Psoas muscle (tissue), 8 donors: Measurements from ENCODE around the gene TRIM5. TPM values are rescaled to one million over a fixed set of nuclear protein-coding genes. Genes with fewer than 3 reads are reported as not detected.

Source experiments
- ATAC-seq, 4 donors: fragments of 200-7000 bp; cut with Tn5 transposase; one replicate each; pipeline ENCODE4 v1.9.1; 2020; ENCODE audit warnings: moderate library complexity in 3 of 4, mild to moderate bottlenecking in 2 of 4
- DNase-seq, 2 donors: peaks; one replicate each; pipeline ENCODE4 v3.0.0-alpha.2; 2020
- H3K27ac ChIP-seq: fragments of 200-600 bp; one replicate; pipeline ENCODE4 v1.8.0; 2022
- H3K27me3 ChIP-seq, 3 donors: fragments of 200-600 bp in 1 of 3; one replicate each; pipeline versions ENCODE4 v1.6.1 to v1.8.0; 2013 to 2022; ENCODE audit warnings: low read length in 2 of 3, mild to moderate bottlenecking in 2 of 3, moderate library complexity in 1 of 3; ENCODE audit not compliant: insufficient read depth in 3 of 3
- H3K36me3 ChIP-seq, 2 donors: fragments of 200-600 bp in 1 of 2; one replicate each; pipeline versions ENCODE4 v1.6.1 to v1.8.0; 2013 to 2022; ENCODE audit warnings: low read depth in 1 of 2, mild to moderate bottlenecking in 1 of 2, moderate library complexity in 1 of 2; ENCODE audit not compliant: insufficient read depth in 1 of 2
- H3K4me1 ChIP-seq: fragments of 200-600 bp; one replicate; pipeline ENCODE4 v1.8.0; 2022
- H3K4me3 ChIP-seq: fragments of 200-600 bp; one replicate; pipeline ENCODE4 v1.8.0; 2022; ENCODE audit warnings: mild to moderate bottlenecking
- H3K9me3 ChIP-seq: fragments of 200-600 bp; one replicate; pipeline ENCODE4 v1.8.0; 2022
- WGBS, 3 donors: extraction: QIAGEN DNeasy Blood & Tissue Kit; methylation state at CpG; one replicate each; pipeline versions ENCODE4 v1.1.6 to v1.1.7; 2013; 5-methylcytosine and 5-hydroxymethylcytosine counted together
- intact Hi-C, 2 donors: fragments of 100-400 bp; cut with DNase I; formaldehyde crosslinking; loops; one replicate each; pipeline versions ENCODE4 v1.11.0 to v1.14.2; 2022
- polyA plus RNA-seq, 3 donors: library from polyadenylated mRNA; stranded (reverse); fragments of 200-250 nt; gene quantifications; one replicate each; pipeline ENCODE4 v1.2.3, GENCODE V29; 2013
- total RNA-seq, 4 donors: library from RNA; stranded (reverse); fragmentation: NEBNext Ultra II Directional in 2 of 4; extraction: Animal tissue kit (Norgen Biotek cat#: 25700) in 2 of 4; gene quantifications; one replicate each; pipeline versions ENCODE4 v1.2.1 to v1.2.4, GENCODE V29; 2021 to 2023
- TF ChIP-seq, protein P1 (sequence below): fragments of 200-600 bp; IDR thresholded peaks from one replicate; pipeline ENCODE4 v1.8.0; 2022; ENCODE audit warnings: antibody characterized with exemption
- donor health status: healthy with polysubstance abuse.
- donor health status: DM: no; HTN: no; CAD: no; lungs with moderate emphysema.
- donor health status: Bipolar disorder and iron deficiency.
- donor health status: healthy.
- donor health status: DM: yes; HTN: yes; CAD: no.
- donor health status: DM: no; HTN: no; CAD: no.
- donor health status: DM: no; HTN: no; CAD: no.
- donor health status: DM: yes; HTN: yes; CAD: no.

TRIM5 gene
- total and polyA plus RNA-seq, 7 donors = 0.98 to 6.3 (median 2.6) TPM

DNA sequence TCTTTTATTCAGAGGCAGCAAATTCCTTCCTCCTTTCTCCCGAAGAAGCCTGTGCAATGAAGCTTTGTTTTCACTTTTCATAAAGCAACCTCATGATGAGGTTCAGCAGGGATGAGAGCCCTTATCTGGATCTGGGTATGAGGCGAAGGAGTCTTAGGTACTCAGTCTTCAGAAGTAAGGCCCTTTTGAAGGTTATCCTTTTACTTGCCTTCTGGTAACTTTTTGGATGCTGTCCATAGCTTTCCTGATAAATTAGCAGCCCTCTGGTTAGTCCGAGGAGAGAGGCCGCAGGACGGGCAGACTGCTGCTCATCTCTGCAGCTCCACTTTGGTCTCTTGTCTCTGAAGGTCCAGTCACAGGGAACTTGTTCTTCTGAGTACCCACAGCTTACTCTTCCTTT is 5.9 kb upstream of the TRIM5 start:
- Histone ChIP-seq H3K4me3 (peak overlapping the region; percentile 62), H3K27me3 (no peaks in the 10 kb centered on the region), H3K36me3 (no peaks in the 10 kb centered on the region), H3K27ac (peak overlapping the region; percentile 68), H3K4me1 (no peaks in the 10 kb centered on the region), H3K9me3 (no peaks in the 10 kb centered on the region)
- WGBS, 3 donors = 11 to 42% (median 17%) methylated on average over 5 of the region's 5 CpGs
- no peak for DNase-seq
- intact Hi-C loops = loop anchor here in 1 of 2 donors (5.0 kb wide), 1 partner anchor 63 kb away; the partner anchor contains the start of gene TRIM34
- TF ChIP-seq, protein P1, sequence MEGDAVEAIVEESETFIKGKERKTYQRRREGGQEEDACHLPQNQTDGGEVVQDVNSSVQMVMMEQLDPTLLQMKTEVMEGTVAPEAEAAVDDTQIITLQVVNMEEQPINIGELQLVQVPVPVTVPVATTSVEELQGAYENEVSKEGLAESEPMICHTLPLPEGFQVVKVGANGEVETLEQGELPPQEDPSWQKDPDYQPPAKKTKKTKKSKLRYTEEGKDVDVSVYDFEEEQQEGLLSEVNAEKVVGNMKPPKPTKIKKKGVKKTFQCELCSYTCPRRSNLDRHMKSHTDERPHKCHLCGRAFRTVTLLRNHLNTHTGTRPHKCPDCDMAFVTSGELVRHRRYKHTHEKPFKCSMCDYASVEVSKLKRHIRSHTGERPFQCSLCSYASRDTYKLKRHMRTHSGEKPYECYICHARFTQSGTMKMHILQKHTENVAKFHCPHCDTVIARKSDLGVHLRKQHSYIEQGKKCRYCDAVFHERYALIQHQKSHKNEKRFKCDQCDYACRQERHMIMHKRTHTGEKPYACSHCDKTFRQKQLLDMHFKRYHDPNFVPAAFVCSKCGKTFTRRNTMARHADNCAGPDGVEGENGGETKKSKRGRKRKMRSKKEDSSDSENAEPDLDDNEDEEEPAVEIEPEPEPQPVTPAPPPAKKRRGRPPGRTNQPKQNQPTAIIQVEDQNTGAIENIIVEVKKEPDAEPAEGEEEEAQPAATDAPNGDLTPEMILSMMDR = no peak
- ATAC-seq = peak in 1 of 4 donors; percentile 22

DNA sequence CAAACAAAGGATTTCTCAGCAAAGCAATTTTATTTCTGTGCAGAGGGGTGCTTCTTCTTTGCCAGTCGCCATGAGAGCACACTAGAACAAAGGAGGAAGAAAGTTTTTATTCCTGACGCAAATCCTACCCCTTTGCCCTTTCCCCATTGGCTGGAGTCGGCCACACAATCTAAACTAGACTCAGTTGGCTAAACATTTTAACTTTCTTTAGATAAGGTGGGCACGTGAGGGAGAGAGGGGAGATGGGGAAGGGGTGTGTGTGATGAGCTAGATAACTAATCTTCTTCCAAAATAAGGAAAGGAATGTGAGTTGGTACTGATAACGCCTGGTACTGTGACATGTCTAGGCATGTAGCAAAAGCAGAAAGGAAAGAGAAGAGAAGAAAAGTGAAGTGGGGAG is 5.3 kb upstream of the TRIM5 start:
- no peak for DNase-seq
- Histone ChIP-seq H3K4me1 (no peaks in the 10 kb centered on the region), H3K9me3 (no peaks in the 10 kb centered on the region), H3K36me3 (no peaks in the 10 kb centered on the region), H3K27ac (peak overlapping the region; percentile 68), H3K27me3 (no peaks in the 10 kb centered on the region), H3K4me3 (peak overlapping the region; percentile 62)
- intact Hi-C loops = loop anchor here in 1 of 2 donors (5.0 kb wide), 1 partner anchor 63 kb away; the partner anchor contains the start of gene TRIM34
- no peak for ATAC-seq
- TF ChIP-seq, protein P1 = no peak
- 10 to 24% (median 12%) methylated on average over 5 of the region's 5 CpGs for WGBS, 3 donors

DNA sequence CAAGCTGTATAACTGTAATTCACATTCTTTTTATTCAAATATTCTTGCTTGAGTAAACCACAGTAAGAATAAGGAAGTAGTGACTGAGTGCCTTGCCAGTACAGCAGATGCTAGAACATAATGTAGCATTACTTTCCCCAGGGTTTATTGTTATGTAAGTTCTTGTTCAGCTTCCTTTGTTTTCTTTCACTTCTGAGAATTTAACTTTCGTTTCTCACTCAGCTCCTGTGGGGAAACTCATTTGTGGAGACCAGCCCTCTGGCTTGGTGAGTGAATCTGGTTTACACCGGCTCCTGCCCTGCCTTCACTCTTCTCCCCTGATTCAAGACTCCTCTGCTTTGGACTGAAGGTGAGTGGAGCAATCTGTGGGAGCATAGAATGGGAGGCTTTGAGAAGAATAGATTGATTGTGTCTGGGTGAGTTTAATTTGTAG is 4.7 kb upstream of the TRIM5 start, which contains the start of gene TRIM22:
Gene TRIM22 (plus strand): TSS at position 240 of the 433 bp plus-strand sequence. CDS start 6,443 bp downstream, outside the sequence.
- DNase-seq = no peak
- intact Hi-C loops = no loop called here
- Histone ChIP-seq H3K36me3 (no peaks in the 10 kb centered on the region), H3K27me3 (no peaks in the 10 kb centered on the region), H3K4me1 (no peaks in the 10 kb centered on the region), H3K9me3 (no peaks in the 10 kb centered on the region), H3K4me3 (peak within 1 kb of the TSS; percentile 62), H3K27ac (peak within 1 kb of the TSS; percentile 68)
- peak; percentile 24 to 58 (median 46) for ATAC-seq
- TF ChIP-seq, protein P1 = no peak
- WGBS, 3 donors = 5 to 12% (median 11%) methylated on average over 2 of the region's 2 CpGs

DNA sequence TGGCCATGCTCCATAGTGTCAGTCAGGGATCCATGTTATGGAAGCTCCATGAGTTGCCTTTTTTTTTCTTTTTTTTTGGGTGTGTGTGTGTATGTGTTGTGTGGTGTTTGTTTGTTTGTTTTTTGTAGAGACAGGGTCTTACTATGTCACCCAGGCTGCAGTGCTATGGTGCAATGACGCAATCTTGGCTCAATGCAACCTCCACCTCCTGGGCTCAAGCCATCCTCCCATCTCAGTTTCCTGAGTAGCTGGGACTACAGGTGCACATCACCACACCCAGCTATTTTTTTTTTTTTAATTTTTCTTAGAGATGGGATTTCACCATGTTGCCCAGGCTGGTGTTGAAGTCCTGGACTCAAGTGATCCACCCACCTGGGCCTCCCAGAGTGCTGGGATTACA is 3.6 kb upstream of the TRIM5 start:
- no peaks in the 10 kb centered on the region for H3K4me1 ChIP-seq
- H3K27me3 ChIP-seq = no peaks in the 10 kb centered on the region
- H3K36me3 ChIP-seq = no peaks in the 10 kb centered on the region
- no peak overlapping the region for H3K4me3 ChIP-seq
- no peak overlapping the region for H3K27ac ChIP-seq
- TF ChIP-seq, protein P1 = no peak
- no peaks in the 10 kb centered on the region for H3K9me3 ChIP-seq
- WGBS, 3 donors = 92 to 100% (median 100%) methylated on average over 1 of the region's 1 CpG
- intact Hi-C loops = no loop called here
- no peak for ATAC-seq
- no peak for DNase-seq

DNA sequence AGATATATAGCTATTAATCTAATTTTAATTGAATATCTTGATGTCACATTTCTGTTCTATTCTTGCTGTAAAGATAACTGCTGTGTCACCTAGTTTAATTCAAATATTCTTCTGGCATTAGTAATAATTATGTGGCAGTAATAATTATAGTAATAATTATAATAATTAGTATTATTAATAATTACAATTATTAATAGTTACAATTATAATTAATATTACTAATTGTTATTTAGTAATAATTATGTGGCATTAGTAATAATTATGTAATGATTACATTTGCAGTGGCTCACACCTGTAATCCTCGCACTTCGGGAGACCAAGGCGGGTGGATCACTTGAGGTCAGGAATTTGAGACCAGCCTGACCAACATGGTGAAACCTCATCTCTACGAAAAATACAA is 1.6 kb upstream of the TRIM5 start:
- no peaks in the 10 kb centered on the region for H3K4me1 ChIP-seq
- ATAC-seq (no peak), DNase-seq (no peak)
- H3K4me3 ChIP-seq = no peak overlapping the region
- TF ChIP-seq, protein P1 = no peak
- 92 to 98% (median 95%) methylated on average over 4 of the region's 4 CpGs for WGBS, 3 donors
- H3K27ac ChIP-seq = no peak overlapping the region
- intact Hi-C loops = no loop called here
- no peaks in the 10 kb centered on the region for H3K36me3 ChIP-seq
- no peaks in the 10 kb centered on the region for H3K27me3 ChIP-seq
- no peaks in the 10 kb centered on the region for H3K9me3 ChIP-seq
